HG02938 (cell line): ENCODE data around the gene MYH11.

Experiments
- ATAC-seq: cut with Tn5 transposase; IDR thresholded peaks from one replicate; pipeline ENCODE4 v1.9.1; 2021; ENCODE audit warnings: mild to moderate bottlenecking, moderate library complexity; ENCODE audit not compliant: unreplicated experiment

The MYH11 gene

GRCh38 chr16:15856901-15857698, at the start of gene MYH11:
TSS of gene MYH11 (minus strand) at chr16:15857028. CDS start at chr16:15838252, 18,776 bp downstream.
- ATAC-seq: no peak

GRCh38 chr16:15906439-15906838, 49.6 kb upstream of the MYH11 start:
- ATAC-seq: no peak

DNA sequence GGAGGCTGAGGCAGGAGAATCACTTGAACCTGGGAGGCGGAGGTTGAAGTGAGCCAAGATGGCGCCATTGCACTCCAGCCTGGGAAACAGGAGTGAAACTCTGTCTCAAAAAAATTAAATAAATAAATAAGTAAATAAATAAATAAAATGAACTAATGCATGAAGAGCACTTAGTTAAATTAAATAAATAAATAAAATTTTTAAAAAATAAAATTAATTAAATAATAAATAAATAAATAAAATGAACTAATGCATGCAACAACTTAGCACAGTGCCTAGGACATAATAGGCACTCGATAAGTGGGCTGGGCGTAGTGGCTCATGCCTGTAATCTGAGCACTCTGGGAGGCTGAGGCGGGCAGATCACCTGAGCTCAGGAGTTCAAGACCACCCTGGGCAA, 47.1 kb upstream of the MYH11 start:
- ATAC-seq: no peak

GRCh38 chr16:15900901-15901500, 44.2 kb upstream of the MYH11 start:
- ATAC-seq: no peak

GRCh38 chr16:15900357-15900756, 43.5 kb upstream of the MYH11 start:
- no peak for ATAC-seq

GRCh38 chr16:15899538-15900100, 42.8 kb upstream of the MYH11 start:
- ATAC-seq: no peak

GRCh38 chr16:15898654-15899053, 41.8 kb upstream of the MYH11 start:
- no peak for ATAC-seq

- ATAC-seq: no peak
Measured at GRCh38 chr16:15897834-15898254, 41.0 kb upstream of the MYH11 start.

DNA sequence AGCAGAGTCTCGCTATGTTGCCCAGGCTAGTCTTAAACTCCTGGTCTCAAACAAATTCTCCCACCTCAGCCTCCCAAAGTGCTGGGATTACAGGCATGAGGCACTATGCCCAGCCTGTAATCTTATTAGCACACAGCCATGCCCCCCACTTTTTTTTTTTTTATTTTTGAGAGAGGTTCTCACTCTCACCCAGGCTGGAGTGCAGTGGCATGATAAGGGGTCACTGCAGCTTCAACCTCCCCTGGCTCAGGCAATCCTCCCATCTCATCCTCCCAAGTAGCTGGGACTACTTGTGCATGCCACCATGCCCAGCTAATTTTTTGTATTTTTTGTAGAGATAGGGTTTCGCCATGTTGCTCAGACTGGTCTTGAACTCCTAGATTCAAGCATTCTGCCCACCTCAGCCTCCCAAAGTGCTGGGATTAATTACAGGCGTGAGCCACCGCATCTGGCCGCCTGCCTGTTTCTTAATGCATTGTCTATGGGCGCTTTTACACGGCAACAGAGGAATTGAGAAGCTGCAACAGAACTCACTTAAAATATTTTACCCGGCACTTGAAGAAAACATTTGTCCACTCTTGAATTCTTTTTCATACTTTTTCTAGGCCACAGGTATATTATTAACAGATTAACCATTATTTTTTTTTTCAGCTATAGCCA, 40.4 kb upstream of the MYH11 start:
- no peak for ATAC-seq

- ATAC-seq: no peak
Measured at GRCh38 chr16:15894571-15895374, 37.9 kb upstream of the MYH11 start.

DNA sequence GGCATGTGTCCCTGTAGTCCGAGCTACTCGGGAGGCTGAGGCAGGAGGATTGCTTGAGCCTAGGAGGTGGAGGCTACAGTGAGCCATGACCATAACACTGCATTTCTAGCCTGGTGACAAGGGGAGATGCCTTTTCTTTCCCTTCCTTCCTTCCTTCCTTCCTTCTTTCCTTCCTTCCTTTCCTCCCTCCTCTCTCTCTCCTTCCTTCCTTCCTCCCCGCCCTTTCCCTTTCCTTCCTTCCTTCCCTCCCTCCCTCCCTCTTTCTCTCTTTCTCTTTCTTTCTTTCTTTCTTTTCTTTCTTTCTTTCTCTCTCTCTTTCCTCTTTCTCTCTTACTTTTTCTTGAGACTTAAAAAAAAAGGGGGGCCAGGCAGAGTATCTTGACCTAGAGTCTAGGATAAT, 34.7 kb upstream of the MYH11 start:
- ATAC-seq: no peak

- ATAC-seq: peak; percentile 99
Measured at GRCh38 chr16:15888072-15888976, 31.5 kb upstream of the MYH11 start, which contains the start of gene CEP20. TSS of gene CEP20 (minus strand) at chr16:15888603. CDS start at chr16:15888585, 18 bp downstream.

GRCh38 chr16:15887283-15887682, 30.5 kb upstream of the MYH11 start:
- ATAC-seq: no peak

- no peak for ATAC-seq
Measured at GRCh38 chr16:15886078-15886477, 29.2 kb upstream of the MYH11 start.

DNA sequence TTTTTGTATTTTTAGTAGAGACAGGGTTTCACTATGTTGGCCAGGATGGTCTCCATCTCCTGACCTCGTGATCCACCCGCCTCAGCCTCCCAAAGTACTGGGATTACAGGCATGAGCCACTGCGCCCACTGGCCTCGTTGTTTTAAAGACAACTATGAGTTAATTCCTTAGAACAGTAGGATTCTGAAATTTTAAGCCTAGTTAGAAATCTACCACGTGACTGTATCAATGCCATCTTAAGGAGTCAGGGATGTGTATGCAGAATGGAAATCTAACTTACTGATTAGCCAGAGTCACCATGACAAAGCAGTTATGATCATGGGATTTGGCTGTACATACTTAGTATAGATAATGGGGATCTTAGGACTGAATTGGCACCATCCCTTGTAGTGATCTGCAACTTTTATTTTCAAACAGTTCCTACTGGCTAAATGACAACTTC, 28.8 kb upstream of the MYH11 start:
- no peak for ATAC-seq

DNA sequence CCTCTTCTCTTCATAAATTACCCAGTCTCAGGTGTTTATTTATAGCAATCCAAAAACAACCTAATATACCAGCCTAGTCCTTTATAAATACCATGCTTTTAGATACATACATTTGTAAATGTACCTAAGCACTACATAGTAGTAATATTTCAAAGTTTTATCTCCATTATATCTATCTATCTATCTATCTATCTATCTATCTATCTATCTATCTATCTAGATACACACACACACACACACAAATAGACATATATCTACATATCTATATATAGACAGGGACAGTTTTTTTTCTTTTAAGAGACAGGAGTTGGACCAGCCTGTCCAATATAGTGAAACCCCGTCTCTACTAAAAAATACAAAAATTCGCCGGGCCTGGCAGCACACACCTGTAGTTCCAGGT, 25.7 kb upstream of the MYH11 start:
- ATAC-seq: no peak

DNA sequence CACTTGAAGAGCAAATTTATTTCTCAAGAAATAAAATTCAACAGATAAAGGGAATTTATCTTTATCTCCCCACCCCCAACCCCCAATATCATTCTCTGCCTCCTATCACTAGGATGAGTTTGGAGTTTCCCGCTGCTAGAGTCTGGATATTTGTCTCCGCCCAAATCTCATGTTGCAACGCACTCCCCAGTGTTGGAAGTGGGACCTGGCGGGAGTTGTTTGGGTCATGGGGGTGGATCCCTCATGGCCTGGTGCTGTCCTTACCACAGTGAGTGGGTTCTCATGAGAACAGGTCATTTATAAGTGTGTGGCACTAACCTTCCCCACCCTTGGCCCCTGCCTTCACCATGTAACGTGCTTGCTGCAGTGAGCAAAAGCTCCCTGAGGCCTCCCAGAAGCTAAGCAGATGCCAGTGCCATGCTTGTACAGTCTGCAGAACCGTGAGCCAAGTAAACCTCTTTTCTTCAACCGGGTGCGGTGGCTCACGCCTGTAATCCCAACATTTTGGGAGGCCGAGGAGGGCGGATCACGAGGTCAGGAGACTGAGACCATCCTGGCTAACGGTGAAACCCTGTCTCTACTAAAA, 25.1 kb upstream of the MYH11 start:
- ATAC-seq: no peak

DNA sequence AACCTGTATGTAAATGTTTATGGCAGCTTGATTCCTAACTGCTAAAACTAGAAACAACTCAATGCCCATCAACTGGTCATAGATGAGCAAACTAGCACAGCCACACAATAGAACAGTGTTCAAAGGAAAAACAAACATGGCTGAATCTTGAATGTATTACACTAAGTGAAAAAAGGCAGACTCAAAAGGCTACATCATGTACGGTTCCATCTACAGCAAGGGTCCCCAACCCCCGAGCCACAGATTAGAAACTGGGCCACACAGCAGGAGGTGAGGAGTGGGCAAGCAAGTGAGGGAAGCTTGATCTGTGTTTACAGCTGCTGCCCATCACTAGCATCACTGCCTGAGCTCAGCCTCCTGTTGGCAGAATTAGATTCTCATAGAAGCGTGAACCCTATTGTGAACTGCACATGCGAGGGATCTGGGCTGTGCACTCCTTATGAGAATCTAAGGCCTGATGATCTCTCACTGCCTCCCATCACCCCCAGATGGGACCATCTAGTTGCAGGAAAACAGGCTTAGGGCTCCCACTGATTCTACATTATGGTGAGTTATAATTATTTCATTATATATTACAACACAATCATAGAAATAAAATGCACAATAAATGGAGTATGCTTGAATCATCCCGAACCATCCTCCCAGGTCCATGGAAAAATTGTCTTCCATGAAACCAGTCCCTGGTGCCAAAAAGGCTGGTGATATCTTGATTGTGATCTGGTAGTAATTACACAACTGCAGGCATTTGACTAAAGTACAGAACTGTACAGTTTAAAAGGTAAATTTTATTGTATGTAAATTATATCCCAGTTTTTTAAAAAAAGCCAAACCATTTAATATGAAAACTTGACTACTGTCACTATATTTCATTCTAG, 23.8 kb upstream of the MYH11 start:
- no peak for ATAC-seq
